Osteoblast (primary cell): Measurements from ENCODE around the gene FUS. TPM values are rescaled to one million over a fixed set of nuclear protein-coding genes. Genes with fewer than 3 reads are reported as not detected.
"Not testable (repeated sequence)": the region's sequence is repeated elsewhere in the genome, so short reads cannot be mapped to it uniquely, and the experiment has no call there.

Source experiments
- DNase-seq: peaks from one replicate; pipeline ENCODE4 v3.0.0; 2011; ENCODE audit warnings: low spot score, mixed read lengths; ENCODE audit not compliant: insufficient read length; ENCODE audit errors: missing footprints
- H2AFZ ChIP-seq: 2 replicates; pipeline ENCODE4 v1.6.0; 2011; ENCODE audit warnings: mild to moderate bottlenecking, low read length
- H3K27ac ChIP-seq: 2 replicates; pipeline ENCODE4 v1.5.1; 2011; ENCODE audit warnings: mild to moderate bottlenecking, low read depth, low read length, moderate library complexity
- H3K27me3 ChIP-seq: 2 replicates; pipeline ENCODE4 v1.6.0; 2012; ENCODE audit warnings: mild to moderate bottlenecking, control low read depth, inconsistent platforms, low read length, moderate library complexity; ENCODE audit not compliant: insufficient read depth
- H3K36me3 ChIP-seq: 2 replicates; pipeline ENCODE4 v1.5.1; 2011; ENCODE audit warnings: mild to moderate bottlenecking, low read length, control low read depth, moderate library complexity; ENCODE audit not compliant: insufficient read depth
- H3K4me1 ChIP-seq: 2 replicates; pipeline ENCODE4 v1.5.1; 2011; ENCODE audit warnings: mild to moderate bottlenecking, low read length, control low read depth, moderate library complexity; ENCODE audit not compliant: insufficient read depth
- H3K4me2 ChIP-seq: 2 replicates; pipeline ENCODE4 v1.6.0; 2011; ENCODE audit warnings: mild to moderate bottlenecking, low read length; ENCODE audit not compliant: insufficient read depth
- H3K4me3 ChIP-seq: fragments of 200-600 bp; sonication (generic); 3 replicates; pipeline ENCODE4 v1.5.1; 2012; ENCODE audit warnings: mild to moderate bottlenecking, low read length, inconsistent platforms; ENCODE audit not compliant: insufficient read depth
- H3K79me2 ChIP-seq: 2 replicates; pipeline ENCODE4 v1.6.0; 2012; ENCODE audit warnings: mild to moderate bottlenecking, low read length, control low read depth, inconsistent platforms; ENCODE audit not compliant: insufficient read depth
- H3K9me3 ChIP-seq: 2 replicates; pipeline ENCODE4 v1.5.1; 2011; ENCODE audit warnings: low read depth, low read length, control low read depth
- H4K20me1 ChIP-seq: 2 replicates; pipeline ENCODE4 v1.6.0; 2012; ENCODE audit warnings: mild to moderate bottlenecking, low read length, control low read depth; ENCODE audit not compliant: insufficient read depth
- CTCF ChIP-seq: IDR thresholded peaks from 2 replicates; pipeline ENCODE4 v1.5.1; 2011; ENCODE audit warnings: mild to moderate bottlenecking, low read depth, low read length, moderate library complexity; ENCODE audit errors: extremely low read depth
- total RNA-seq: library from RNA; depleted of rRNA; stranded (reverse); fragments of >200 nt; gene quantifications from 2 replicates; pipeline ENCODE4 v1.2.3, GENCODE V29; 2012

The FUS gene
- total RNA-seq, 1 donor = 24.2 TPM

- H4K20me1 ChIP-seq = peaks cover 21% of the 10 kb centered on the region
- peaks cover 41% of the 10 kb centered on the region for H3K36me3 ChIP-seq
- DNase-seq = no peak
- H2AFZ ChIP-seq = no peak overlapping the region
- H3K4me2 ChIP-seq = no peak overlapping the region
- H3K27ac ChIP-seq = no peak overlapping the region
- TF ChIP-seq CTCF = no peak
- no peaks in the 10 kb centered on the region for H3K9me3 ChIP-seq
- no peaks in the 10 kb centered on the region for H3K27me3 ChIP-seq
- no peak overlapping the region for H3K4me3 ChIP-seq
- no peaks in the 10 kb centered on the region for H3K79me2 ChIP-seq
- peaks cover 11% of the 10 kb centered on the region for H3K4me1 ChIP-seq
Measured at GRCh38 chr16:31199430-31200041, 19.6 kb downstream of the FUS start.

- not testable (repeated sequence) for H2AFZ ChIP-seq, H3K27ac ChIP-seq
- peaks cover 36% of the 10 kb centered on the region for H3K36me3 ChIP-seq
Measured at GRCh38 chr16:31200111-31200510, 20.2 kb downstream of the FUS start.

GRCh38 chr16:31200821-31201568 is 21.1 kb downstream of the FUS start:
- peaks cover 15% of the 10 kb centered on the region for H4K20me1 ChIP-seq
- DNase-seq = peak; percentile 83
- H3K4me3 ChIP-seq = no peak overlapping the region
- H3K27ac ChIP-seq = no peak overlapping the region
- no peak for TF ChIP-seq CTCF
- no peaks in the 10 kb centered on the region for H3K79me2 ChIP-seq
- H3K36me3 ChIP-seq = peaks cover 27% of the 10 kb centered on the region
- H2AFZ ChIP-seq = no peak overlapping the region
- peaks cover 11% of the 10 kb centered on the region for H3K4me1 ChIP-seq
- no peaks in the 10 kb centered on the region for H3K9me3 ChIP-seq
- no peaks in the 10 kb centered on the region for H3K27me3 ChIP-seq
- H3K4me2 ChIP-seq = peak overlapping the region; percentile 79

More at GRCh38 chr16:31200111-31200510, 20.2 kb downstream of the FUS start:
- H3K4me3 ChIP-seq, H3K9me3 ChIP-seq, H3K4me2 ChIP-seq, DNase-seq, H3K27me3 ChIP-seq, H3K79me2 ChIP-seq: not testable (repeated sequence)
- Histone ChIP-seq H3K4me1 (peaks cover 11% of the 10 kb centered on the region), H4K20me1 (peaks cover 16% of the 10 kb centered on the region)

GRCh38 chr16:31201582-31202413 is 21.9 kb downstream of the FUS start:
- H3K27me3 ChIP-seq = peaks cover 3% of the 10 kb centered on the region
- H3K27ac ChIP-seq = no peak overlapping the region
- no peaks in the 10 kb centered on the region for H3K9me3 ChIP-seq
- no peak for TF ChIP-seq CTCF
- peaks cover 9% of the 10 kb centered on the region for H4K20me1 ChIP-seq
- H2AFZ ChIP-seq = no peak overlapping the region
- H3K36me3 ChIP-seq = peaks cover 20% of the 10 kb centered on the region
- peaks cover 11% of the 10 kb centered on the region for H3K4me1 ChIP-seq
- H3K79me2 ChIP-seq = no peaks in the 10 kb centered on the region
- DNase-seq = peak; percentile 83
- peak overlapping the region; percentile 80 for H3K4me3 ChIP-seq
- peak overlapping the region; percentile 79 for H3K4me2 ChIP-seq
